Measurements from ENCODE around the gene ZBTB8OS. TPM values are rescaled to one million over a fixed set of nuclear protein-coding genes. Genes with fewer than 3 reads are reported as not detected.
"Not testable (repeated sequence)": the region's sequence is repeated elsewhere in the genome, so short reads cannot be mapped to it uniquely, and the experiment has no call there.

The ZBTB8OS gene
- total RNA-seq, 3 donors from 2014 or later = 40.4 to 45.4 (median 40.9) TPM

DNA sequence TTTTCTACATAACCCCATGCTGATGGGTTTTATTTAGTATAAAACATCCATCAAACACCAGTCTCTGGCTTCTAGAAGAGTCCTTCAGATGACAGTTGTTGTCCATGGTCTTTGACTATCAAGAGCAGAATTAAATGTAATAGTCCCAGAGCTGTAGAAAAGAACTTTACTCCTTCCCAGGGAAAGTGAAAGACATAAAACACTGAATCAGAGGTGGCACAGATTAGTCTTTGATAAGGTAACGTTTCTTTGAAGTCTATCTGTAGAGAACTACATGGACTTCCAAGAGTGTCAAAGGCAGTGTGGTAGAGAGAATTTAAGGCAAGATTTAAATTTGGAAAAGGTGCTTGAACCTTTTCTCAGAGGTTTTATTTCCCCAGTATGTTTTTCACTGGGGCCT is 30.3 kb upstream of the ZBTB8OS start:
- DNase-seq (no peak), ATAC-seq (peak; percentile 58)

DNA sequence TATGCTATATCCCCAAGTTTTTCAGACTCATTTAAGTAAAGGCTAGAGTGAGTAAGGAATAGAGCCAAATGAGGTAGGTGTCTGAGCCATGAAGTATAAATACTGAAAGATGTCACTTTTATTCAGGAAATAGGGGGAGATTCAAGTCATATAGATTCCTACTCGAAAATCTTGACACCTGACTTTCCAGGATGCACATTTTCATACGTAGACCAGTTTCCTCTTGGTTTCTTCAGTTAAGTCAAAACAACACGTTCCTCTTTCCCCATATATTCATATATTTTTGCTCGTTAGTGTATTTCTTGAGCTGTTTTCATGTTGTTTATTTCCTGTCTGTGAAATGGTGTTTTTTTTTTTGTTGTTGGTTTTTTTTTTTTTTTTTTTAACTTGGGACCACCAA is 29.6 kb upstream of the ZBTB8OS start:
- not testable (repeated sequence) for H3K9me3 ChIP-seq

More for the DNA sequence above, 30.3 kb upstream of the ZBTB8OS start:
- H3K36me3 ChIP-seq (ENCODE audit: low read depth) = peaks cover 2% of the 10 kb centered on the region
- no peaks in the 10 kb centered on the region for H3K9me3 ChIP-seq
- H3K4me3 ChIP-seq = no peak overlapping the region
- TF ChIP-seq, protein P1, sequence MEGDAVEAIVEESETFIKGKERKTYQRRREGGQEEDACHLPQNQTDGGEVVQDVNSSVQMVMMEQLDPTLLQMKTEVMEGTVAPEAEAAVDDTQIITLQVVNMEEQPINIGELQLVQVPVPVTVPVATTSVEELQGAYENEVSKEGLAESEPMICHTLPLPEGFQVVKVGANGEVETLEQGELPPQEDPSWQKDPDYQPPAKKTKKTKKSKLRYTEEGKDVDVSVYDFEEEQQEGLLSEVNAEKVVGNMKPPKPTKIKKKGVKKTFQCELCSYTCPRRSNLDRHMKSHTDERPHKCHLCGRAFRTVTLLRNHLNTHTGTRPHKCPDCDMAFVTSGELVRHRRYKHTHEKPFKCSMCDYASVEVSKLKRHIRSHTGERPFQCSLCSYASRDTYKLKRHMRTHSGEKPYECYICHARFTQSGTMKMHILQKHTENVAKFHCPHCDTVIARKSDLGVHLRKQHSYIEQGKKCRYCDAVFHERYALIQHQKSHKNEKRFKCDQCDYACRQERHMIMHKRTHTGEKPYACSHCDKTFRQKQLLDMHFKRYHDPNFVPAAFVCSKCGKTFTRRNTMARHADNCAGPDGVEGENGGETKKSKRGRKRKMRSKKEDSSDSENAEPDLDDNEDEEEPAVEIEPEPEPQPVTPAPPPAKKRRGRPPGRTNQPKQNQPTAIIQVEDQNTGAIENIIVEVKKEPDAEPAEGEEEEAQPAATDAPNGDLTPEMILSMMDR (IDR thresholded peaks at IDR 0.05) = no peak
- intact Hi-C loops (cut with DNase I, micrococcal nuclease) = no loop called here
- H3K4me1 ChIP-seq (ENCODE audit: low read depth) = peaks cover 26% of the 10 kb centered on the region

DNA sequence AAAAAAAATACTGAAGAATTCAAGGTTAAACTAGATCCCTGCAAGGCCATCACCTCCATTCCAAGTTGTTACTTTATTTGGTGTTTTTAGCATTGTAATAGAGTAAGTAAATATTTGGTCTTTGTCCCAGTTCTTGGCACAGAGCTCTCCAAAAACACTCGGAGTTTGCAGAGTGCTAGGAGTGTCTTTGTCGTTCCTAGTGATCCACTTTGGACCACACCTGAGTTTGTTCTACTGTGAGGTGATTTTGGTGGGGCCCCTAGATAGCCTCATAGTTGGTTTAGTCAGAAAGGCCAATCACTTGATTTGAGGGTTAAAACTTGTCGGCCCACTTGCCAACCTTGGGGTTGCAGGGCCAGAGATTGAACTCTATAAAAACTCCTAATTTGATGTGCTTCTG is 26.6 kb upstream of the ZBTB8OS start:
- DNase-seq (no peak), ATAC-seq (peak; percentile 66)
- H3K36me3 ChIP-seq (ENCODE audit: low read depth) = peaks cover 2% of the 10 kb centered on the region
- TF ChIP-seq, protein P1 (IDR thresholded peaks at IDR 0.05) = no peak
- H3K9me3 ChIP-seq = no peaks in the 10 kb centered on the region
- intact Hi-C loops (cut with DNase I, micrococcal nuclease) = no loop called here
- H3K4me3 ChIP-seq = no peak overlapping the region
- H3K4me1 ChIP-seq (ENCODE audit: low read depth) = peaks cover 10% of the 10 kb centered on the region

More for the DNA sequence above, 29.6 kb upstream of the ZBTB8OS start:
- H3K4me3 ChIP-seq; H3K36me3 ChIP-seq (ENCODE audit: low read depth); DNase-seq; intact Hi-C loops (cut with DNase I, micrococcal nuclease); ATAC-seq: not testable (repeated sequence)
- H3K4me1 ChIP-seq (ENCODE audit: low read depth) = peaks cover 26% of the 10 kb centered on the region

DNA sequence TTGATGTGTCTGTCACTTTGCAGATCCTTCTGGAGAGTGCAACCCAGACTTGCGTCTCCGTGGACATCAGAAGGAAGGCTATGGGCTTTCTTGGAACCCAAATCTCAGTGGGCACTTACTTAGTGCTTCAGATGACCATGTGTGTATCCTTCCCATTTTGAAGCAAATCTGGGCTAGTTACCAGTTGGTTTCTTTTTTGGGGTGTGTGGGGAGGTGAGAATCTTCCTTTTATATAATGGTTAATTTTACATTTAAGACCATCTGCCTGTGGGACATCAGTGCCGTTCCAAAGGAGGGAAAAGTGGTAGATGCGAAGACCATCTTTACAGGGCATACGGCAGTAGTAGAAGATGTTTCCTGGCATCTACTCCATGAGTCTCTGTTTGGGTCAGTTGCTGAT is 18.4 kb upstream of the ZBTB8OS start:
- H3K9me3 ChIP-seq; H3K4me3 ChIP-seq; H3K4me1 ChIP-seq (ENCODE audit: low read depth); ATAC-seq; DNase-seq; intact Hi-C loops (cut with DNase I, micrococcal nuclease): not testable (repeated sequence)
- H3K36me3 ChIP-seq (ENCODE audit: low read depth) = peaks cover 15% of the 10 kb centered on the region

DNA sequence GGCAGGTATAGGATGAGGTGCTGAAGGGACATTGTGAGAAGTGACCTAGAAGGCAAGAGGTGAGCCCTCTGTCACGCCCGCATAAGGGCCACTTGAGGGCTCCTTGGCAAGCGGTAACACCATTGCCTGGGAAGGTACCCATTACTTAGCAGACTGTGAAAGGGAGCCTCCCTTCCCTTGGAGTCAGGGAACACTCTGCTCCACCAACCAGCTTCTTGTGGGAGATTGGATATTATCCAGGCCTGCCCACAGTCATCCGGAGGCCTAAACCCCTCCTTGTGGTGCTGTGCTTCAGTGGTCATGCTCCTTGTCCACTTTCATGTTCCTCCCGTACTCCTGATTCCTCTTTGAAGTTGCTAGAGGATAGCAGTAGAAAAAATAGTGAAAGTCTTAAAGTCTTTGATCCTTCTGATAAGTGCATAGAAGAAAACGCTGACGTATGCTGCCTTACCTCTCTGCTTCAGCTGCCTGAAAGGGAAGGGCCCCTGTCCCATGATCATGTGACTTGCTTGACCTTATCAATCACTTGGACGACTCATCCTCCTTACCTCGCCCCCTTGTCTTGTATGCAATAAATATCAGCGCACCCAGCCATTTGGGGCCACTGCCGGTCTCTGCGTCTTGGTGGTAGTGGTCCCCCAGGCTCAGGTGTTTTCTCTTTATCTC is 16.7 kb upstream of the ZBTB8OS start:
- DNase-seq (no peak), ATAC-seq (no peak)
- H3K9me3 ChIP-seq = no peaks in the 10 kb centered on the region
- peaks cover 15% of the 10 kb centered on the region for H3K36me3 ChIP-seq (ENCODE audit: low read depth)
- intact Hi-C loops (cut with DNase I, micrococcal nuclease) = no loop called here
- TF ChIP-seq, protein P1 (IDR thresholded peaks at IDR 0.05) = no peak
- H3K4me1 ChIP-seq (ENCODE audit: low read depth) = no peaks in the 10 kb centered on the region
- no peak overlapping the region for H3K4me3 ChIP-seq

DNA sequence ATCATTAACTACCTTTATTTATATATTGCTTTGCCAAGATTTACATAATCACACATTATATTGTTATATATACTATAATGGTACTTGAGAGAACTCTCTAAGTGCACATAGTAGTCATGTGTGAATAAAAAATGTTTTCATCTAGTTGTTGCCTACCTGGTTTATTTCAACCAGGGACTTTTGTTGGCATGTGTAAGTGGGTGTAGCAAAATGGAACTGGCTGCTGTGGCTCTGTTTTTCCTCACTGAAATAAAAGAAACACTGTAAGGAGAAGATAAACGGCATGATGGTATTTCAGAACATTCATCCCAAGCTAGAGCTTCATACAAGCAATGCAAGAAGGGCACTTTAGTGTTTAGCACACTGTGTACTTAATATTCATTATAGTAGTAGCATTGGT is 15.6 kb upstream of the ZBTB8OS start:
- TF ChIP-seq, protein P1 (IDR thresholded peaks at IDR 0.05) = no peak
- DNase-seq (no peak), ATAC-seq (no peak)
- H3K4me1 ChIP-seq (ENCODE audit: low read depth) = no peaks in the 10 kb centered on the region
- intact Hi-C loops (cut with DNase I, micrococcal nuclease) = no loop called here
- no peaks in the 10 kb centered on the region for H3K9me3 ChIP-seq
- no peak overlapping the region for H3K4me3 ChIP-seq
- peaks cover 15% of the 10 kb centered on the region for H3K36me3 ChIP-seq (ENCODE audit: low read depth)

DNA sequence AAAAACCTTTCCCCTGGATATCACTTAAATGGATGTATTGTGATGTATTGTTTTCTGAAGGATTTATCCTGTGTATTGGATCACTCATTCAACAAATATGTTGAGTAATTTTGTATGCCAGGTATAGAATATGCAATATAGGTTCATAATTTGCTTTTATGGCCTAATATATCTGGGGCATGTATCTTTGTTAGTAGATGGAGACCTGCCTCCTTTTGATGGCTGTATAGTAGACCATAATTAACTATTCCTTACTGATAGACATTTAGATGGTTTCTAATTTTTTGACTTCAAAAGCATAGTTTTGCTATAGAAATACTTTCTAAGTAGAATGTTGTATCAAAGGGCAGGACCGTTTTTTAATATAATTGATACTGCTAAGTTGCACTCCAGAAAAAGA is 9.2 kb upstream of the ZBTB8OS start:
- peaks cover 8% of the 10 kb centered on the region for H3K4me1 ChIP-seq (ENCODE audit: low read depth)
- intact Hi-C loops (cut with DNase I, micrococcal nuclease) = no loop called here
- no peak for DNase-seq

More for the DNA sequence above, 9.2 kb upstream of the ZBTB8OS start:
- Histone ChIP-seq H3K36me3 (ENCODE audit: low read depth) (peaks cover 8% of the 10 kb centered on the region), H3K9me3 (no peaks in the 10 kb centered on the region), H3K4me3 (no peak overlapping the region)
- TF ChIP-seq, protein P1 (IDR thresholded peaks at IDR 0.05) = no peak
- no peak for ATAC-seq

Data from mucosa of descending colon (tissue), 3 donors.